Cardiac muscle cell (in vitro differentiated cells and primary cell): ENCODE results near the gene STX4. TPM values are rescaled to one million over a fixed set of nuclear protein-coding genes. Genes with fewer than 3 reads are reported as not detected.

Experiments used
- DNase-seq, 2 donors: peaks; one replicate each; pipeline versions ENCODE4 v3.0.0 to v3.0.0-alpha.2; 2010 to 2017; ENCODE audit warnings: low read depth in 1 of 2, low spot score in 1 of 2
- H3K27ac ChIP-seq: fragments of 200-600 bp; sonication (generic); 2 replicates; pipeline ENCODE4 v1.5.1; 2016
- H3K27me3 ChIP-seq: fragments of 200-600 bp; sonication (generic); 2 replicates; pipeline ENCODE4 v1.6.0; 2016; ENCODE audit warnings: control low read depth
- H3K36me3 ChIP-seq: fragments of 200-600 bp; sonication (generic); 2 replicates; pipeline ENCODE4 v1.5.1; 2016; ENCODE audit warnings: control low read depth
- H3K4me1 ChIP-seq: fragments of 200-600 bp; sonication (generic); 2 replicates; pipeline ENCODE4 v1.8.1; 2017; ENCODE audit warnings: low read depth, mild to moderate bottlenecking, mixed run types
- H3K4me3 ChIP-seq: fragments of 200-600 bp; sonication (generic); 2 replicates; pipeline ENCODE4 v1.5.1; 2016; ENCODE audit warnings: mild to moderate bottlenecking
- H3K9me3 ChIP-seq: fragments of 200-600 bp; sonication (generic); 2 replicates; pipeline ENCODE4 v1.5.1; 2017; ENCODE audit warnings: low read depth, mild to moderate bottlenecking, control low read depth
- polyA plus RNA-seq: library from polyadenylated mRNA; unstranded; fragments of >200 nt; fragmentation: Nextera tagmentation; extraction: Ambion mirVana; gene quantifications from 2 replicates; pipeline ENCODE4 v1.2.1, GENCODE V29; 2016
- total RNA-seq: library from RNA; depleted of rRNA; stranded (reverse); fragments of >200 nt; gene quantifications from 2 replicates; pipeline ENCODE4 v1.2.3, GENCODE V29; 2016
- TF ChIP-seq, protein P1 (sequence below): IDR thresholded peaks from 2 replicates; pipeline ENCODE4 v1.5.1; 2012; ENCODE audit warnings: low read depth, mild to moderate bottlenecking, low read length

Gene STX4
- total and polyA plus RNA-seq, 2 experiments from 2014 or later: 25.3 to 53.2 TPM

DNA sequence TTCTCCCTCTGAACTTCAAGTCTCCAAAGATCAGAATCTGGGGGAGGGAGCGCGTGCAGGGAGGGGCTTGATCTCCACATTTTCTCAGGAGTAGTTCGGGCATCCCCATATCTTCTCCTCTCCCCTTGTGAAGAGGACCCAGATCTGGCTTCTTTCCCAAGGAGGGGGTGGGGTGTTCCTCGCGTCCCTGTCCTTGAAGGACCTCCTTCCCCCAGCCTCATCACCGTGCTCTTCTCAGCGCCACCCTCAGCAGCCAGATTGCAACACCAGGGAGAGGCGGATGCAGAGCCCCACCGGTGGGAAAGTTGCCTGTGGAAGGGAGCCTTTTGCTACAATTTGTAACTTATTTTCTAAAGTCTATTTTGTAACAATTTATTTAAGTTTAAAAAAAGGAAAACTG, 49.7 kb downstream of the STX4 start:
- DNase-seq: no peak
- Histone ChIP-seq H3K36me3 (peaks cover 15% of the 10 kb centered on the region), H3K4me1 (no peaks in the 10 kb centered on the region), H3K9me3 (no peaks in the 10 kb centered on the region), H3K27me3 (no peaks in the 10 kb centered on the region), H3K4me3 (no peak overlapping the region), H3K27ac (no peak overlapping the region)
- TF ChIP-seq, protein P1, sequence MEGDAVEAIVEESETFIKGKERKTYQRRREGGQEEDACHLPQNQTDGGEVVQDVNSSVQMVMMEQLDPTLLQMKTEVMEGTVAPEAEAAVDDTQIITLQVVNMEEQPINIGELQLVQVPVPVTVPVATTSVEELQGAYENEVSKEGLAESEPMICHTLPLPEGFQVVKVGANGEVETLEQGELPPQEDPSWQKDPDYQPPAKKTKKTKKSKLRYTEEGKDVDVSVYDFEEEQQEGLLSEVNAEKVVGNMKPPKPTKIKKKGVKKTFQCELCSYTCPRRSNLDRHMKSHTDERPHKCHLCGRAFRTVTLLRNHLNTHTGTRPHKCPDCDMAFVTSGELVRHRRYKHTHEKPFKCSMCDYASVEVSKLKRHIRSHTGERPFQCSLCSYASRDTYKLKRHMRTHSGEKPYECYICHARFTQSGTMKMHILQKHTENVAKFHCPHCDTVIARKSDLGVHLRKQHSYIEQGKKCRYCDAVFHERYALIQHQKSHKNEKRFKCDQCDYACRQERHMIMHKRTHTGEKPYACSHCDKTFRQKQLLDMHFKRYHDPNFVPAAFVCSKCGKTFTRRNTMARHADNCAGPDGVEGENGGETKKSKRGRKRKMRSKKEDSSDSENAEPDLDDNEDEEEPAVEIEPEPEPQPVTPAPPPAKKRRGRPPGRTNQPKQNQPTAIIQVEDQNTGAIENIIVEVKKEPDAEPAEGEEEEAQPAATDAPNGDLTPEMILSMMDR: no peak

DNA sequence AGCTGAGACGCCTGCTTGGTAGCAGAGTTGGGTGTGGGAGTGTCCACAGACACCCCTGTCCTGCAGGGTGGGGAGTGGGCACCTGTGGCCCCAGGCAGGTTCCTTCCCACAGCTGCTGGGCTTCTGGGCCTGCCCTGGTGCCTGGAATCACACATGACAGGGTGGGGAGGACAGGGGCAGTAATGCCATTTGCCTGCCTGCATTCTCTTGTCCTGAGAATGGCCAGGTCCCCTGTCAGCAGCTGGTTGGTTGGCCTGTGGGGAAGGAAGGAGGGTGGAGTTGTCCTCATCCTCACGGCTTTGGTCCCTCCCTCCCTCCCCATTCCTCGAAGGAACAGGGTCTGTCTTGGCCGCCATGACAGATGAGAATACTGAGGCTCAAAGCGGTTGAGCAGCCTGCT, 50.2 kb downstream of the STX4 start:
- H3K36me3 ChIP-seq: peaks cover 13% of the 10 kb centered on the region

DNA sequence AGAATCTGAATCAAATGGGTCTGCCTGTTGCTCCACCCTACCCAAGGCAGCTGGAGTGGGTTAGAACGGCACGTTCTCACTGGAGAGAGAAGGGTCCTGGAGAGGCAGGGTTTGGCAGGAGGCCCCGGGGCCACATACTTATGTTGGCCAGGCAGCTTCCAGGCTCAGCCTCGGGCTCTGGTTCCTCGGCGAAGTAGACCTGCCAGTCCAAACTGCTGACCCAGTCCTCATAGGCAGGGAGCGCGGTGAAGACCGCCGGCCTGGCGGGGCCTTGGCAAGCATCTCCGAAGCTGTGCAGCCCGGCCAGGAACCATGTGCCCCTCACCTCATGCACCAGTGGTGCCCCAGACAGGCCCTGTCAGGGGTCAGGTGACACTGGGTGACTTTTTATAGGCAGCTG, 50.6 kb downstream of the STX4 start:
- H3K27me3 ChIP-seq: no peaks in the 10 kb centered on the region
- peaks cover 9% of the 10 kb centered on the region for H3K36me3 ChIP-seq
- H3K9me3 ChIP-seq: no peaks in the 10 kb centered on the region
- TF ChIP-seq, protein P1: no peak
- DNase-seq: no peak
- no peak overlapping the region for H3K4me3 ChIP-seq
- no peak overlapping the region for H3K27ac ChIP-seq
- no peaks in the 10 kb centered on the region for H3K4me1 ChIP-seq

More for the DNA sequence above, 50.2 kb downstream of the STX4 start:
- Histone ChIP-seq H3K4me3 (no peak overlapping the region), H3K27me3 (no peaks in the 10 kb centered on the region), H3K27ac (no peak overlapping the region), H3K9me3 (no peaks in the 10 kb centered on the region), H3K4me1 (no peaks in the 10 kb centered on the region)
- DNase-seq: no peak
- TF ChIP-seq, protein P1: no peak

GRCh38 chr16:31084584-31085302, 51.4 kb downstream of the STX4 start:
- no peak overlapping the region for H3K4me3 ChIP-seq
- TF ChIP-seq, protein P1: no peak
- H3K27ac ChIP-seq: no peak overlapping the region
- DNase-seq: no peak
- no peaks in the 10 kb centered on the region for H3K27me3 ChIP-seq
- no peaks in the 10 kb centered on the region for H3K4me1 ChIP-seq
- no peaks in the 10 kb centered on the region for H3K9me3 ChIP-seq
- H3K36me3 ChIP-seq: peaks cover 6% of the 10 kb centered on the region

DNA sequence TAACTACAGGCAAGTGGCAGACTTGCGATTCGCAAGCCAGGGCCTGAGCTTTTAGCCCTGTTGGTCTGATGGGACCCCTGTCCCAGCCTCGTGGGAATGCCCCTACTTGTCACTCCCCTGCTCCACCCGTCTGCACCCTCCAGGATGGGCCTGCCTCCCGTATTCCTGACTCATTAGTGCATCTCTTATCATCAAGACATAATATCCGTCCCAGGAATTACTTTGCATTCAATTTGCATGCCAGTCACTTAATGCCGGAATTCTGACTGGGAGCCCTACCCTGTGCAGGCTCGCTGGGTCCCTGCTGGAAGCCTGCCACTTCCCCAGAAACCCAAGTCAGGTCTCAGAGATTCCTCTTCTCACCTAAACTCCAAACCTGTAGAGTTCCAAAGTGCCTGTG, 52.1 kb downstream of the STX4 start:
- Histone ChIP-seq H3K27me3 (no peaks in the 10 kb centered on the region), H3K36me3 (peaks cover 6% of the 10 kb centered on the region), H3K27ac (no peak overlapping the region), H3K9me3 (no peaks in the 10 kb centered on the region), H3K4me1 (no peaks in the 10 kb centered on the region), H3K4me3 (no peak overlapping the region)
- TF ChIP-seq, protein P1: no peak
- DNase-seq: no peak
